BLaER1 (cell line): ENCODE data around the gene MSRB3.
A peak's percentile ranks its signal among the peaks of the same experiment; 100 is the strongest.
"Not testable (repeated sequence)": the region's sequence is repeated elsewhere in the genome, so short reads cannot be mapped to it uniquely, and the experiment has no call there.

Experiments
- H3K27ac ChIP-seq: shearing (Covaris generic); formaldehyde crosslinking; 2 replicates; pipeline ENCODE4 v1.8.1; 2022
- H3K27me3 ChIP-seq: shearing (Covaris generic); formaldehyde crosslinking; 2 replicates; pipeline ENCODE4 v1.8.1; 2022
- H3K36me3 ChIP-seq: shearing (Covaris generic); formaldehyde crosslinking; 2 replicates; pipeline ENCODE4 v1.8.1; 2022
- H3K4me1 ChIP-seq: shearing (Covaris generic); formaldehyde crosslinking; 2 replicates; pipeline ENCODE4 v1.8.1; 2022
- H3K4me2 ChIP-seq: shearing (Covaris generic); formaldehyde crosslinking; 2 replicates; pipeline ENCODE4 v1.8.1; 2022
- H3K4me3 ChIP-seq: shearing (Covaris generic); formaldehyde crosslinking; 2 replicates; pipeline ENCODE4 v1.8.1; 2022
- H3K9ac ChIP-seq: shearing (Covaris generic); formaldehyde crosslinking; 2 replicates; pipeline ENCODE4 v1.8.1; 2022
- H3K9me3 ChIP-seq: shearing (Covaris generic); formaldehyde crosslinking; 2 replicates; pipeline ENCODE4 v1.8.1; 2022
- H4K20me1 ChIP-seq: shearing (Covaris generic); formaldehyde crosslinking; 2 replicates; pipeline ENCODE4 v1.8.1; 2022
- Cebpa-rat ChIP-seq: shearing (Covaris generic); IDR thresholded peaks from 2 replicates; pipeline ENCODE4 v1.8.1; 2022

The MSRB3 gene

GRCh38 chr12:65305346-65305950 lies 27.0 kb downstream of the MSRB3 start:
- no peak overlapping the region for H3K4me2 ChIP-seq
- no peaks in the 10 kb centered on the region for H4K20me1 ChIP-seq

GRCh38 chr12:65306366-65307168 lies 28.1 kb downstream of the MSRB3 start:
- H3K9me3 ChIP-seq, result no peaks in the 10 kb centered on the region
- H4K20me1 ChIP-seq, result no peaks in the 10 kb centered on the region
- no peak overlapping the region for H3K27ac ChIP-seq
- H3K4me3 ChIP-seq, result no peak overlapping the region
- no peaks in the 10 kb centered on the region for H3K27me3 ChIP-seq
- H3K4me1 ChIP-seq, result peaks cover 26% of the 10 kb centered on the region
- H3K4me2 ChIP-seq, result peak overlapping the region; percentile 57
- TF ChIP-seq Cebpa-rat, result no peak
- H3K9ac ChIP-seq, result no peak overlapping the region
- H3K36me3 ChIP-seq, result no peaks in the 10 kb centered on the region

More at GRCh38 chr12:65305346-65305950, 27.0 kb downstream of the MSRB3 start:
- Histone ChIP-seq H3K36me3 (no peaks in the 10 kb centered on the region), H3K4me1 (peaks cover 26% of the 10 kb centered on the region), H3K4me3 (no peak overlapping the region), H3K27ac (no peak overlapping the region), H3K9me3 (no peaks in the 10 kb centered on the region), H3K9ac (no peak overlapping the region), H3K27me3 (no peaks in the 10 kb centered on the region)
- no peak for TF ChIP-seq Cebpa-rat

GRCh38 chr12:65307169-65307501 lies 28.7 kb downstream of the MSRB3 start:
- Histone ChIP-seq H3K27ac (no peak overlapping the region), H3K4me1 (peaks cover 26% of the 10 kb centered on the region), H3K4me2 (peak overlapping the region; percentile 57), H3K9me3 (no peaks in the 10 kb centered on the region), H3K9ac (no peak overlapping the region), H3K4me3 (no peak overlapping the region), H4K20me1 (no peaks in the 10 kb centered on the region), H3K36me3 (no peaks in the 10 kb centered on the region), H3K27me3 (no peaks in the 10 kb centered on the region)
- TF ChIP-seq Cebpa-rat, result no peak

- H3K4me3 ChIP-seq, result no peak overlapping the region
- no peaks in the 10 kb centered on the region for H4K20me1 ChIP-seq
- H3K9ac ChIP-seq, result no peak overlapping the region
- H3K36me3 ChIP-seq, result no peaks in the 10 kb centered on the region
- TF ChIP-seq Cebpa-rat, result no peak
- 0 out of 2 replicates have a peak overlapping the region, but pooled peaks have one; percentile 14 for H3K27ac ChIP-seq
- H3K27me3 ChIP-seq, result no peaks in the 10 kb centered on the region
- no peaks in the 10 kb centered on the region for H3K9me3 ChIP-seq
- H3K4me2 ChIP-seq, result peak overlapping the region; percentile 50
- H3K4me1 ChIP-seq, result peaks cover 26% of the 10 kb centered on the region
Observed at GRCh38 chr12:65308006-65308405, 29.5 kb downstream of the MSRB3 start.

GRCh38 chr12:65308601-65309071 lies 30.2 kb downstream of the MSRB3 start:
- Histone ChIP-seq H3K4me2 (peak overlapping the region; percentile 50), H3K27ac (no peak overlapping the region), H3K9ac (no peak overlapping the region), H4K20me1 (no peaks in the 10 kb centered on the region), H3K36me3 (no peaks in the 10 kb centered on the region), H3K4me1 (peaks cover 26% of the 10 kb centered on the region), H3K4me3 (no peak overlapping the region), H3K27me3 (no peaks in the 10 kb centered on the region), H3K9me3 (no peaks in the 10 kb centered on the region)
- TF ChIP-seq Cebpa-rat, result no peak

- no peaks in the 10 kb centered on the region for H3K9me3 ChIP-seq
- TF ChIP-seq Cebpa-rat, result no peak
- H3K36me3 ChIP-seq, result no peaks in the 10 kb centered on the region
- no peak overlapping the region for H3K9ac ChIP-seq
- H3K27ac ChIP-seq, result no peak overlapping the region
- H3K27me3 ChIP-seq, result no peaks in the 10 kb centered on the region
- H3K4me1 ChIP-seq, result peaks cover 26% of the 10 kb centered on the region
- no peak overlapping the region for H3K4me3 ChIP-seq
- no peak overlapping the region for H3K4me2 ChIP-seq
- no peaks in the 10 kb centered on the region for H4K20me1 ChIP-seq
Observed at GRCh38 chr12:65311260-65311659, 32.8 kb downstream of the MSRB3 start.

GRCh38 chr12:65313719-65314317 lies 35.3 kb downstream of the MSRB3 start:
- no peaks in the 10 kb centered on the region for H3K9me3 ChIP-seq
- no peak overlapping the region for H3K4me3 ChIP-seq
- H3K4me1 ChIP-seq, result peaks cover 26% of the 10 kb centered on the region
- H3K9ac ChIP-seq, result no peak overlapping the region
- H3K36me3 ChIP-seq, result no peaks in the 10 kb centered on the region
- TF ChIP-seq Cebpa-rat, result no peak
- no peak overlapping the region for H3K4me2 ChIP-seq
- no peaks in the 10 kb centered on the region for H4K20me1 ChIP-seq
- no peaks in the 10 kb centered on the region for H3K27me3 ChIP-seq
- no peak overlapping the region for H3K27ac ChIP-seq

- H3K9ac ChIP-seq, H3K9me3 ChIP-seq, H3K4me3 ChIP-seq, H4K20me1 ChIP-seq, H3K27me3 ChIP-seq, H3K36me3 ChIP-seq, H3K27ac ChIP-seq, H3K4me2 ChIP-seq: not testable (repeated sequence)
- H3K4me1 ChIP-seq, result peaks cover 36% of the 10 kb centered on the region
Observed at GRCh38 chr12:65315238-65315637, 36.8 kb downstream of the MSRB3 start.

GRCh38 chr12:65318186-65318685 lies 39.8 kb downstream of the MSRB3 start:
- Histone ChIP-seq H4K20me1 (no peaks in the 10 kb centered on the region), H3K9ac (no peak overlapping the region), H3K4me2 (peak overlapping the region; percentile 72), H3K27me3 (no peaks in the 10 kb centered on the region), H3K4me1 (peaks cover 60% of the 10 kb centered on the region), H3K36me3 (no peaks in the 10 kb centered on the region), H3K9me3 (no peaks in the 10 kb centered on the region), H3K27ac (peak overlapping the region; percentile 73), H3K4me3 (peak overlapping the region; percentile 34; the same call in 1 of the 2 replicates)
- no peak for TF ChIP-seq Cebpa-rat

GRCh38 chr12:65319688-65320200 lies 41.3 kb downstream of the MSRB3 start:
- H3K36me3 ChIP-seq, result no peaks in the 10 kb centered on the region
- H3K27me3 ChIP-seq, result no peaks in the 10 kb centered on the region
- H3K4me1 ChIP-seq, result peaks cover 60% of the 10 kb centered on the region
- TF ChIP-seq Cebpa-rat, result no peak
- no peaks in the 10 kb centered on the region for H4K20me1 ChIP-seq
- peak overlapping the region; percentile 72 for H3K4me2 ChIP-seq
- no peaks in the 10 kb centered on the region for H3K9me3 ChIP-seq
- H3K4me3 ChIP-seq, result no peak overlapping the region
- H3K27ac ChIP-seq, result peak overlapping the region; percentile 73
- 0 out of 2 replicates have a peak overlapping the region, but pooled peaks have one; percentile 18 for H3K9ac ChIP-seq
